GM12878 (cell line): ENCODE data around the gene ADRA2B. TPM values are rescaled to one million over a fixed set of nuclear protein-coding genes. Genes with fewer than 3 reads are reported as not detected.

Source experiments
- ATF7 ChIP-seq: fragments of 450-650 bp; IDR thresholded peaks from 2 replicates; pipeline ENCODE4 v1.6.1; 2016; ENCODE audit warnings: low read depth, mild to moderate bottlenecking
- BMI1 ChIP-seq: fragments of 450-650 bp; IDR thresholded peaks from 2 replicates; pipeline ENCODE4 v1.6.1; 2016; ENCODE audit warnings: mild to moderate bottlenecking, moderate library complexity, borderline replicate concordance
- CUX1 ChIP-seq: IDR thresholded peaks from 2 replicates; pipeline ENCODE4 v1.6.1; 2012; ENCODE audit warnings: improper control_type of control experiment, low read depth, low read length; ENCODE audit not compliant: insufficient replicate concordance
- FOXM1 ChIP-seq: IDR thresholded peaks from 2 replicates; pipeline ENCODE4 v1.6.1; 2012; ENCODE audit warnings: low read depth, mild to moderate bottlenecking, inconsistent platforms, low read length, moderate library complexity
- HDGF ChIP-seq: fragments of 450-650 bp; IDR thresholded peaks from 2 replicates; pipeline ENCODE4 v1.6.1; 2016; ENCODE audit warnings: antibody characterized with exemption
- MTA3 ChIP-seq: IDR thresholded peaks from 2 replicates; pipeline ENCODE4 v1.6.1; 2012; ENCODE audit warnings: low read length, inconsistent platforms, borderline replicate concordance
- NFXL1 ChIP-seq: fragments of 450-650 bp; IDR thresholded peaks from 2 replicates; pipeline ENCODE4 v1.6.1; 2017; ENCODE audit warnings: antibody characterized with exemption, mild to moderate bottlenecking, borderline replicate concordance
- PAX8 ChIP-seq: fragments of 450-650 bp; IDR thresholded peaks from 2 replicates; pipeline ENCODE4 v1.6.1; 2017; ENCODE audit warnings: mild to moderate bottlenecking, moderate library complexity
- PBX3 ChIP-seq: IDR thresholded peaks from 2 replicates; pipeline ENCODE4 v1.6.1; 2011; ENCODE audit warnings: mild to moderate bottlenecking, low read depth, low read length, moderate library complexity; ENCODE audit not compliant: insufficient replicate concordance
- POU2F2 ChIP-seq: IDR thresholded peaks from 3 replicates; pipeline ENCODE4 v1.6.1; 2011; ENCODE audit warnings: low read depth, mild to moderate bottlenecking, low read length, borderline replicate concordance
- RAD21 ChIP-seq: IDR thresholded peaks from 2 replicates; pipeline ENCODE4 v1.6.1; 2011; ENCODE audit warnings: mild to moderate bottlenecking, low read depth, low read length, moderate library complexity; ENCODE audit not compliant: insufficient read depth
- SMAD5 ChIP-seq: IDR thresholded peaks from 2 replicates; pipeline ENCODE4 v1.6.1; 2016; ENCODE audit warnings: antibody characterized with exemption, low read depth
- STAT1 ChIP-seq: fragments of 450-650 bp; conservative IDR thresholded peaks from 2 replicates; pipeline ENCODE4 v1.6.1; 2014; ENCODE audit warnings: antibody characterized with exemption, mild to moderate bottlenecking
- USF1 ChIP-seq: IDR thresholded peaks from 2 replicates; pipeline ENCODE4 v1.6.1; 2011; ENCODE audit warnings: borderline replicate concordance, low read depth, mild to moderate bottlenecking, moderate library complexity, mixed read lengths, low read length; ENCODE audit not compliant: insufficient read depth; ENCODE audit errors: extremely low read length
- ZNF592 ChIP-seq: fragments of 450-650 bp; IDR thresholded peaks from 2 replicates; pipeline ENCODE4 v1.6.1; 2017; ENCODE audit warnings: mild to moderate bottlenecking, moderate library complexity
- ZSCAN29 ChIP-seq: fragments of 450-650 bp; IDR thresholded peaks from 2 replicates; pipeline ENCODE4 v1.6.1; 2017; ENCODE audit warnings: mild to moderate bottlenecking, moderate library complexity
- ZZZ3 ChIP-seq: IDR thresholded peaks from 2 replicates; pipeline ENCODE4 v1.6.1; 2011; ENCODE audit warnings: low read depth; ENCODE audit not compliant: control insufficient read depth, insufficient read length
- polyA plus RNA-seq, 11 experiments: library from polyadenylated mRNA; depleted of rRNA in 4 of 11; unstranded in 6 of 11; stranded (reverse) in 5 of 11; fragments of >200 nt; fragmentation: Nextera tagmentation in 4 of 11; fragmentation: Illumina TruSeq in 1 of 11; extraction: Ambion mirVana in 4 of 11; extraction: Trizol in 1 of 11; gene quantifications; 1 replicate in 1 of 11; 2 replicates in 10 of 11; pipeline versions ENCODE4 v1.2.1 to v1.2.3, GENCODE V29; 2011 to 2016; ENCODE audit warnings: inconsistent platforms in 2 of 11, missing spikeins in 2 of 11, low read depth in 1 of 11
- total RNA-seq, 4 experiments: library from RNA; depleted of rRNA in 3 of 4; stranded (reverse); fragments of >200 nt in 3 of 4; fragmentation: Illumina TruSeq in 1 of 4; extraction: Trizol in 1 of 4; gene quantifications; 2 replicates each; pipeline versions ENCODE4 v1.2.1 to v1.2.3, GENCODE V29; 2013 to 2021

ADRA2B gene
- total and polyA plus RNA-seq, 10 of the 15 experiments (the other 5 are each of a cell fraction or from before 2014, with no cell fraction given): 0.01 to 0.10 (median 0.04) TPM; not detected in 6

GRCh38 chr2:96164459-96165184 is 48.3 kb upstream of the ADRA2B start (continued):
- no peak for TF ChIP-seq BMI1
- peak; percentile 88; the same call in 1 of the 2 replicates for TF ChIP-seq HDGF
- TF ChIP-seq ZZZ3: no peak
- TF ChIP-seq RAD21: peak; percentile 16; the same call in 1 of the 2 replicates
- TF ChIP-seq USF1: peak; percentile 91
- no peak for TF ChIP-seq FOXM1
- TF ChIP-seq MTA3: no peak
- no peak; the same call in 1 of the 3 replicates for TF ChIP-seq POU2F2
- TF ChIP-seq SMAD5: peak; percentile 73
- TF ChIP-seq PAX8: no peak
- no peak; the same call in 1 of the 2 replicates for TF ChIP-seq ZNF592
- TF ChIP-seq ZSCAN29: no peak
- TF ChIP-seq CUX1: no peak
- no peak for TF ChIP-seq NFXL1
- TF ChIP-seq STAT1: no peak
- peak; percentile 22; the same call in 1 of the 2 replicates for TF ChIP-seq ATF7
- TF ChIP-seq PBX3: no peak
